Neuron (in vitro differentiated cells): ENCODE data around the gene RNF32.
"Not testable (repeated sequence)": the region's sequence is repeated elsewhere in the genome, so short reads cannot be mapped to it uniquely, and the experiment has no call there.

Experiments
- H2AFZ ChIP-seq: one replicate; pipeline ENCODE4 v1.6.1; 2013; ENCODE audit warnings: low read depth, mild to moderate bottlenecking, inconsistent platforms, low read length, moderate library complexity
- H3K27me3 ChIP-seq: one replicate; pipeline ENCODE4 v1.6.1; 2013; ENCODE audit warnings: low read length; ENCODE audit not compliant: insufficient read depth
- H3K36me3 ChIP-seq: one replicate; pipeline ENCODE4 v1.6.1; 2013; ENCODE audit warnings: low read length; ENCODE audit not compliant: insufficient read depth
- H3K4me1 ChIP-seq: one replicate; pipeline ENCODE4 v1.6.1; 2013; ENCODE audit warnings: low read length; ENCODE audit not compliant: insufficient read depth
- H3K4me3 ChIP-seq: 2 replicates; pipeline ENCODE4 v1.5.1; 2013; ENCODE audit warnings: mild to moderate bottlenecking, low read length, moderate library complexity
- H3K9me3 ChIP-seq: one replicate; pipeline ENCODE4 v1.6.1; 2013; ENCODE audit warnings: low read length

The RNF32 gene

GRCh38 chr7:156677374-156678054 lies 36.9 kb downstream of the RNF32 start:
- H3K36me3 ChIP-seq: peaks cover 34% of the 10 kb centered on the region

GRCh38 chr7:156680281-156680680 lies 39.7 kb downstream of the RNF32 start:
- no peaks in the 10 kb centered on the region for H3K9me3 ChIP-seq
- H3K4me3 ChIP-seq: no peak overlapping the region
- H2AFZ ChIP-seq: no peak overlapping the region
- H3K36me3 ChIP-seq: peaks cover 37% of the 10 kb centered on the region
- no peaks in the 10 kb centered on the region for H3K27me3 ChIP-seq
- H3K4me1 ChIP-seq: no peaks in the 10 kb centered on the region

More at GRCh38 chr7:156677374-156678054, 36.9 kb downstream of the RNF32 start:
- H3K4me1 ChIP-seq: no peaks in the 10 kb centered on the region
- H3K4me3 ChIP-seq: no peak overlapping the region
- no peaks in the 10 kb centered on the region for H3K9me3 ChIP-seq
- no peak overlapping the region for H2AFZ ChIP-seq
- H3K27me3 ChIP-seq: no peaks in the 10 kb centered on the region

GRCh38 chr7:156682928-156683327 lies 42.4 kb downstream of the RNF32 start:
- no peaks in the 10 kb centered on the region for H3K27me3 ChIP-seq
- H3K36me3 ChIP-seq: peaks cover 22% of the 10 kb centered on the region
- H3K4me1 ChIP-seq: no peaks in the 10 kb centered on the region
- no peaks in the 10 kb centered on the region for H3K9me3 ChIP-seq
- H2AFZ ChIP-seq: no peak overlapping the region
- no peak overlapping the region for H3K4me3 ChIP-seq

GRCh38 chr7:156684251-156684650 lies 43.7 kb downstream of the RNF32 start:
- no peaks in the 10 kb centered on the region for H3K9me3 ChIP-seq

GRCh38 chr7:156684661-156685060 lies 44.1 kb downstream of the RNF32 start:
- no peaks in the 10 kb centered on the region for H3K9me3 ChIP-seq
- no peak overlapping the region for H2AFZ ChIP-seq
- H3K36me3 ChIP-seq: peaks cover 11% of the 10 kb centered on the region
- H3K4me3 ChIP-seq: no peak overlapping the region
- no peaks in the 10 kb centered on the region for H3K27me3 ChIP-seq
- no peaks in the 10 kb centered on the region for H3K4me1 ChIP-seq

More at GRCh38 chr7:156684251-156684650, 43.7 kb downstream of the RNF32 start:
- Histone ChIP-seq H2AFZ (no peak overlapping the region), H3K36me3 (peaks cover 16% of the 10 kb centered on the region), H3K4me3 (no peak overlapping the region), H3K4me1 (no peaks in the 10 kb centered on the region), H3K27me3 (no peaks in the 10 kb centered on the region)

GRCh38 chr7:156691764-156692163 lies 51.2 kb downstream of the RNF32 start:
- no peak overlapping the region for H2AFZ ChIP-seq

GRCh38 chr7:156692849-156693248 lies 52.3 kb downstream of the RNF32 start:
- Histone ChIP-seq H2AFZ (no peak overlapping the region), H3K9me3 (peaks cover 10% of the 10 kb centered on the region), H3K4me1 (no peaks in the 10 kb centered on the region), H3K27me3 (no peaks in the 10 kb centered on the region), H3K4me3 (no peak overlapping the region), H3K36me3 (no peaks in the 10 kb centered on the region)

More at GRCh38 chr7:156691764-156692163, 51.2 kb downstream of the RNF32 start:
- Histone ChIP-seq H3K9me3 (peaks cover 9% of the 10 kb centered on the region), H3K27me3 (no peaks in the 10 kb centered on the region), H3K4me1 (no peaks in the 10 kb centered on the region), H3K36me3 (no peaks in the 10 kb centered on the region), H3K4me3 (no peak overlapping the region)

- H3K4me1 ChIP-seq: no peaks in the 10 kb centered on the region
- no peaks in the 10 kb centered on the region for H3K27me3 ChIP-seq
- H2AFZ ChIP-seq: no peak overlapping the region
- peaks cover 15% of the 10 kb centered on the region for H3K9me3 ChIP-seq
- H3K36me3 ChIP-seq: no peaks in the 10 kb centered on the region
- no peak overlapping the region for H3K4me3 ChIP-seq
These were observed 53.1 kb downstream of the RNF32 start for GRCh38 chr7:156693627-156694026.

- not testable (repeated sequence) for H3K36me3 ChIP-seq, H3K4me1 ChIP-seq, H3K27me3 ChIP-seq, H3K4me3 ChIP-seq, H2AFZ ChIP-seq
- peaks cover 19% of the 10 kb centered on the region for H3K9me3 ChIP-seq
These were observed 56.7 kb downstream of the RNF32 start for GRCh38 chr7:156697283-156697682.

- not testable (repeated sequence) for H2AFZ ChIP-seq, H3K4me1 ChIP-seq, H3K36me3 ChIP-seq, H3K4me3 ChIP-seq, H3K27me3 ChIP-seq
- peaks cover 14% of the 10 kb centered on the region for H3K9me3 ChIP-seq
These were observed 57.9 kb downstream of the RNF32 start for GRCh38 chr7:156698512-156698911.

- not testable (repeated sequence) for H3K4me3 ChIP-seq, H2AFZ ChIP-seq, H3K4me1 ChIP-seq, H3K36me3 ChIP-seq, H3K27me3 ChIP-seq
- H3K9me3 ChIP-seq: peaks cover 11% of the 10 kb centered on the region
These were observed 61.2 kb downstream of the RNF32 start for GRCh38 chr7:156701787-156702186.

GRCh38 chr7:156702399-156702798 lies 61.8 kb downstream of the RNF32 start:
- H3K4me1 ChIP-seq: no peaks in the 10 kb centered on the region
- H2AFZ ChIP-seq: no peak overlapping the region
- peaks cover 11% of the 10 kb centered on the region for H3K9me3 ChIP-seq

GRCh38 chr7:156703209-156703608 lies 62.6 kb downstream of the RNF32 start:
- H3K27me3 ChIP-seq: no peaks in the 10 kb centered on the region
- H3K36me3 ChIP-seq: peaks cover 5% of the 10 kb centered on the region
- peaks cover 9% of the 10 kb centered on the region for H3K9me3 ChIP-seq
- H2AFZ ChIP-seq: no peak overlapping the region
- H3K4me3 ChIP-seq: no peak overlapping the region
- no peaks in the 10 kb centered on the region for H3K4me1 ChIP-seq

More at GRCh38 chr7:156702399-156702798, 61.8 kb downstream of the RNF32 start:
- Histone ChIP-seq H3K27me3 (no peaks in the 10 kb centered on the region), H3K36me3 (peaks cover 5% of the 10 kb centered on the region), H3K4me3 (no peak overlapping the region)
